Epithelial cell of proximal tubule (primary cell): ENCODE measurements around the gene PPM1J. TPM values are rescaled to one million over a fixed set of nuclear protein-coding genes. Genes with fewer than 3 reads are reported as not detected.

ENCODE experiments used
- DNase-seq: peaks from one replicate; pipeline ENCODE4 v3.0.0-alpha.2; 2011; ENCODE audit warnings: low read depth
- H3K4me3 ChIP-seq: 2 replicates; pipeline ENCODE4 v1.5.1; 2011; ENCODE audit warnings: low read depth, mild to moderate bottlenecking, low read length
- CTCF ChIP-seq: conservative IDR thresholded peaks from 2 replicates; pipeline ENCODE4 v1.5.1; 2012; ENCODE audit warnings: low read depth, mild to moderate bottlenecking, low read length
- total RNA-seq: library from RNA; depleted of rRNA; stranded (reverse); fragments of >200 nt; gene quantifications from 2 replicates; pipeline ENCODE4 v1.2.3, GENCODE V29; 2015

Gene PPM1J
- total RNA-seq, 1 donor from 2014 or later, result 3.2 TPM

DNA sequence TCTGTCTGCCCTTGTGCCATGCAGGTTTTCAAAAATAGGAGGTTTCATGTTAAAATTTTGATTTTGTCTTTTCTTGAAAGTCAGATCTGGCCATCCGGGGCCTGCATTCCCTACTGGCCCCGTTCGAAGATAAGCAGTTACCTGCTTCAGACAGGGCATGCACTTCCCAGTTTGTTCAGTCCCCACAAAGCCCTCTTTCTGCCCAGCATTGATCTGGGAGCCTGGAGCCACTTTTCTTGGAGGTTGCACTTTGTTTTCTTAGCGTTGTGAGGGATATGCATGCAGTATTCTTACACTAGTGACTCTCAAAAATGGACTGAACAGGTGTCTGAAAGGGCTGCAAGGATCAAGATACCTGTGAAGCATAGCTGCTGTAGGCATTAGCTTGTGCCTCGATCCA, 29.2 kb downstream of the PPM1J start:
- DNase-seq, result no peak

GRCh38 chr1:112678605-112679004, 36.5 kb downstream of the PPM1J start:
- no peak overlapping the region for H3K4me3 ChIP-seq
- no peak for TF ChIP-seq CTCF
- no peak for DNase-seq

More for the DNA sequence above, 29.2 kb downstream of the PPM1J start:
- no peak for TF ChIP-seq CTCF
- no peak overlapping the region for H3K4me3 ChIP-seq

- no peak overlapping the region for H3K4me3 ChIP-seq
- no peak for TF ChIP-seq CTCF
- no peak for DNase-seq
Measured at GRCh38 chr1:112677501-112677900, 37.6 kb downstream of the PPM1J start.

DNA sequence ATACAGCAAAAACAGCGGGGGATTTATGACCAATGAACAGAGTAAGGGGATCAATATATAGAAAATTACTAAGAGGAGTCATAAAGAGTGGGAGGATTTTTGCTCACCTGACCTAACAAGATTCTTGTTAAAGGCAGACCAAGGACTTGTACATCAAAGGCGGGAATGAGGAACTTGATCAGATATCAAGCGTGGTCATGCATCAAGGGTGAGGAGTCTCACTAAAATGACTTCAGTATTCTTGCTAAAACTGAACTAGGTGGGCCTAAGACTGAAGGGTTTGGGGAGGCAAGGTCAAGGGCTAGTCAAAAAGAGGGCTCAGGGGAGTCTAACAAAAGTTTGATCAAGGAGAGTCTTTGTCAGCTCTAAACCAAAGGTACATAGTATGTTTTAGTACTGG, 38.6 kb downstream of the PPM1J start:
- no peak overlapping the region for H3K4me3 ChIP-seq
- no peak for DNase-seq
- no peak for TF ChIP-seq CTCF

GRCh38 chr1:112675728-112676381, 39.3 kb downstream of the PPM1J start:
- H3K4me3 ChIP-seq, result peak overlapping the region; percentile 78
- DNase-seq, result no peak
- TF ChIP-seq CTCF, result no peak

GRCh38 chr1:112674986-112675727, 40.0 kb downstream of the PPM1J start:
- no peak for DNase-seq
- H3K4me3 ChIP-seq, result peak overlapping the region; percentile 78
- TF ChIP-seq CTCF, result no peak
